SW 1271 (cell line): ENCODE measurements around the gene TMEM52.

ENCODE experiments used
- DNase-seq, 2 experiments: peaks; one replicate each; lab custom pipeline; 2025; lab: John Stamatoyannopoulos, UW

TMEM52 gene

GRCh38 chr1:1918901-1919303 is at the start of gene TMEM52:
TMEM52 (minus strand) TSS chr1:1919279; CDS start chr1:1919265, 14 bp downstream.
- DNase-seq, result no peak

- DNase-seq, result no peak
These were observed 48.8 kb upstream of the TMEM52 start for GRCh38 chr1:1967879-1968278.

DNA sequence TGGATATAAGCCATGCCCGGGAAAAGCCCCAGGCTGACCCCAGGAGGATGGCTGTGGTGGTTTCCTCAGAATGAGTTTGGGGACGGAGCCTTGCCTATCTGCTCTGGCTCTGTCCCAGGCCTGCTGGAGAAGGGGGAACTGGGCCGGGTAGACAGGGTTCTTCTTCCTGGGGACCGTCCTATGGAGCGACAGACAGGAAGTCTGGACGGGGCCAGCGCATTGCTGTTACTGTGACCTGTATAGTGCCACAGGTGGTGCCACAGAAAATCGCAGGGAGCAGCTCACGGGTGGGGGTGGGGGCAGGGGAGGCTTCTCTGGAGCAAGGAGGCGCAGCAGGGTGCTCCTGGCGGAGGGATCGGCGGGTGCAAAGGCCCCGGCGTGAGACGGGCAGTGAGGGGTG is 48.1 kb upstream of the TMEM52 start:
- DNase-seq, result no peak

DNA sequence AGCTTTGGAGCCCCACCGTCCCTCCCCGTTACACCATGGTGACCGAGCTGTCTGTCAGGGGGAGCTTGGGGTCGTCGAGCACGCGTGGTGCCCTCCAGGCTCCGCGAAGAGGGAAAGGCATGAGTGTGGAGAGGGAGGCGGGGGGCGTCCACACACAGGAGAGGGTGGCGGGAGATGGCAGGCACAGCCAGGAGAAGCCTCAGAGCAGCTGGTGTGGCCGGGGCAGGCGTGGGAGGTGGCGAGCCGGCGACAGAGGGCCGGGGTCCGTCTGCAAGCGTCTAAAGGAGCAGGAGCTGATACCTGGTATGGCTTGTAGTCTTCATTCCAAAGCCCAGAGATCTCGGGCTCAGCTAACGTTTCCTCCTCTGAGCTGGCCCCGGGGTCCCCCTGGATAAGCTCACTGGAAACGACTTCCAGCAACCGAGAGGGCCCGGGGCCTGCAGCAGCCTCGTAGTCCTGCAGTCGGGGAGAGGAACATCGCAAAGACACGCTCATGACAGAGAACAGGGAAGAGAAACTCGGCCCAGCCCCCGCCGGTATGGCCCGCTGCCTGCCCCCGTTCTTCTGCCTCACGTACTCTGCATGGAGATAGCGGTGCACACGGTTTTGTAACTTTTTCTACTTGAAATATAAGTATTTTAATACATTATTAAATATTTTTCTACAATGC is 47.1 kb upstream of the TMEM52 start:
- DNase-seq, result no peak

DNA sequence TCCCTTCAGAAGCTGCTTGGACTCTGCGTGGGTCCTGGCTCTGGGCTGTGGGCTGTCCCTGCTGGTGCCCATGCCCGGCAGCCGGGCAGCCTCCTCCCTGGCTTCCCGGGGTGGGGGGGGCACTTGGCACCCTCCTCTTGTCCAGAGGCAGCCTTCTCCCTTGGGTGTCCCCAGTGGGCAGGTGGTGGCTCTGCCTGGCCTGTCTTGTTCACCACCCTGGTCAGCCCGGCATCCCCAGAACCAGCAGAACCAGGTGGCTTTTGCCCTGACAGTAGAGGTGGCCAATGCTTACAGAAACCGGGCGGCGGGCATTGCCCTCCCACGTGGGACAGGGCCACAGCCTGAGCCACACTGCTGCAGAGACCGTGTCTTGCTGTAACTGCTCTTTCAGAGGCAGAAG is 46.5 kb upstream of the TMEM52 start:
- no peak for DNase-seq

- DNase-seq, result no peak
These were observed 45.7 kb upstream of the TMEM52 start for GRCh38 chr1:1964811-1965210.

GRCh38 chr1:1963570-1963969 is 44.5 kb upstream of the TMEM52 start:
- DNase-seq, result no peak

DNA sequence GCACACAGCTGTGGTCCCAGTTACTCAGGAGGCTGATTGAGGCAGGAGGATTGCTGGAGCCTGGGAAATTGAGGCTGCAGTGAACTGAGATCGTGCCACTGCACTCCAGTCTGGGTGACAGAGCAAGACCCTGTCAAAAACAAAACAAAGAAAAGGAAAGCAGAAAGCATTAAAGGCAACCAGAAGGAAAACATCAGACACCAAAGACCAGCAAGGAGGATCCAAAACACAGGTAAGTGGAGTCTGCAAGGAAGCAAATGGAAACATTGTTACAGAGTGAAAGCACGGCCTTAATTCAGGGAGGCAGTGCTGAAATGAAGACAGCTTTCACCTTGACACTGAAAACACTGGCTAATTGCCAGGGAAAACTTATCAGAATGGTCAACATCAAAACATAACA is 43.7 kb upstream of the TMEM52 start:
- DNase-seq, result no peak

GRCh38 chr1:1960480-1961196 is 41.6 kb upstream of the TMEM52 start:
- no peak for DNase-seq

GRCh38 chr1:1959840-1960479 is 40.9 kb upstream of the TMEM52 start:
- DNase-seq, result peak; percentile 33 to 54

GRCh38 chr1:1959459-1959839 is 40.4 kb upstream of the TMEM52 start:
- DNase-seq, result no peak

DNA sequence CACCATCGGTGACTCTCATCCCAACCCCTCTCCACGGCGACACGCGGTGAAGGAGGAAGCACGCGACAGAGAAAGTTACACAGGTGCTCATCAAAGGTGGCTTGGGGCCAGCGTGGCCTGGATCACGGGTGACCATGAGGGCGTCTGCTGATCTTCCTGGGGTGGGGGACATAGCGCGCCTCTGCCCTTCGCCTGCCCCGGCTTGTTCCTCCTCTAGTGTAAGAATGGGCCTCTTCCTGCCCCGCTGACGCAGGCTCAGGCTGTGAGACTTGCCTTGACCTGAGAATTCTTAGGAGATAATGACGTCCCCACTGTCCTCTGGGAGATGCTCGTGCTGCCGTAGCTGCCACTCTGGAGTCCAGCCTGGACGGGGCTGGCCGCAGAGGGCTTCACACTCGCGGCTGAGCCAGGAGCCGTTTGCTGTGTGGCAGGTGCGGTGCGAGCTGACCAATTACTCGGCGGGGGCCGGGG is 39.0 kb upstream of the TMEM52 start:
- DNase-seq, result no peak

GRCh38 chr1:1957533-1957961 is 38.5 kb upstream of the TMEM52 start:
- no peak for DNase-seq

- DNase-seq, result no peak
These were observed 37.8 kb upstream of the TMEM52 start for GRCh38 chr1:1956586-1957532.

GRCh38 chr1:1956101-1956500 is 37.0 kb upstream of the TMEM52 start:
- DNase-seq, result no peak

DNA sequence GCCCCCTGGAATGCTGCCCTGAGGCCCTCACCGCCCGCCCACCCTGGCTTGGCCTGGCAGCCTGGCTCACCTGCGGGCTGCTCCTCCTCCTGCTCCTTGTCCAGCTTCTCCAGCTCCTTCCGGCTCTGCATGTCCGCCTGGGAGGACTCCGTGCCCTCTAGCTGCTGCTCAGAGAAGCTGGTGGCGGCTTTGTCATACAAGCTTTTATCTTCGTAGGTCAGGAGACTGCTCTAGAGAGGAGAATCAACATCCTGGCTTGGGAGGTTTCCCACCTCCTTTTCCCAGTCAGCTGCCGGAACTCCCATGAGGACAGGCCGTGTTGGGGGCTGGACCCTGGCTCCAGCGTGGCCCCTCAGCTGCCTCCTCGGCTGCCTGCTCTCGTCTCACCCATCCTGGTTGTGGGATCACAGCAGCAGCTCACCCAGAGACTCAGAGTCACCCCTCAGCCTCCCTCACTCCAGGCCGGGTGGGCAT is 36.6 kb upstream of the TMEM52 start:
- no peak for DNase-seq

DNA sequence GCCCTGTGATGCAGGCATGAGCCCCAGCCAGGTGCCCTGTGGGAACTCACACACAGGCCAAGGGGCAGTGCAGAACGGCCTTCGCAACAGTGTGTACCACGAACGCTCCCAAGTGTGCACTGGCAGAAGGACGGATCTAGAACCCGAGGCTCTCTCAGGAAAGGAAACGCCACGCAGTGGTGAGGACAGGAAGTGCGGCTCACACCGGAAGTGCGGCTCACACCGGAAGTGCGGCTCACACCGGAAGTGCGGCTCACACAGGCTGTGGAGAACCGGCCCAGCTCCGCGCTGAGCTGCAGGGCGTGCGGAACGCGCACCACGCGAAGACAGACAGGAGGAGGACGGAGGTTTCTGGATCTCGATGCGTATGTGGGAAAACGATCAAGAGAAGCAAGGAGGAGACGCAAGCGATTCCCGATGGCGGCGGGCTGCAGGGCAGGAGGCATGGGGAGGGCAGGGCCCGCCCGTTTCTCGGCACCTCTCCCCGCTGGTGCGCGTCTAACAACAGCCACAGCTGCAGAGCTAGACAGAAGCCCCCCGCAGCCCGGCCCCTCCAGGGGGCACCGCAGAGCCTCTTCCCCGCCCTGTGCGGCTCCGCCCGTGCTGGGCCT is 35.9 kb upstream of the TMEM52 start:
- no peak for DNase-seq

DNA sequence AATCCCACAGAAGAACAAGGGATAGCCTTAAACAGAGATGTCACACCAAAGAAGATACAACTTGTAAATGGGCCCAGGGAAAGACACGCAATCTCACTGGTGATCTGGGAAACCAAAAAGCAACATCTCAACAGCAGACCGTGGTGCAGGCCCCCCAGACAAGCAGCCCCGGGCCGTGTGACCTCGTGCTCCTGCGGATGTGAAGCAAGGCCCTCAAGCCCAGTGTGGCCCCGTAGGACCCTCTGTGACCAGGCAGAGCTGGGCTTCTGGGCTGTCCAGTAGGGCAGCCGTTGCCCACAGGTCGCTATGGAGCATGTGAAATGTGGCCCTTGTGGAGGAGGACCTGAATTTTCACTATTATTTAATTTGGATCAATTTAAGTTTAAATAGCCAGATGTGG is 34.9 kb upstream of the TMEM52 start:
- DNase-seq, result no peak

DNA sequence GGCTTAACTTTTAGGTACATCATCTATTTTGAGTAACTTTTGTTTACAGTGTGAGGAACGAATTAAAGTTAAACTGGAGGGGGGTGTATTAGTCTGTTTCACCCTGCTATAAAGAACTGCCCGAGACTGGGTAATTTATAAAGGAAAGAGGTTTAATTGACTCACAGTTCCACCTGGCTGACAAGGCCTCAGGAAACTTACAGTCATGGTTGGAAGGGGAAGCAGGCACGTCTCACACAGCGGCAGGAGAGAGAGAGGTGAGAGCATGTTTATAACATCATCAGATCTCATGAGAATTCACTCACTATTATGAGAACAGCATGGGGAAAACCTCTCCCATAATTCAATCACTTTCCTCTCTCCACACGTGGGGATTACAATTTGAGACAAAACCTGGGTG is 31.9 kb upstream of the TMEM52 start:
- no peak for DNase-seq

DNA sequence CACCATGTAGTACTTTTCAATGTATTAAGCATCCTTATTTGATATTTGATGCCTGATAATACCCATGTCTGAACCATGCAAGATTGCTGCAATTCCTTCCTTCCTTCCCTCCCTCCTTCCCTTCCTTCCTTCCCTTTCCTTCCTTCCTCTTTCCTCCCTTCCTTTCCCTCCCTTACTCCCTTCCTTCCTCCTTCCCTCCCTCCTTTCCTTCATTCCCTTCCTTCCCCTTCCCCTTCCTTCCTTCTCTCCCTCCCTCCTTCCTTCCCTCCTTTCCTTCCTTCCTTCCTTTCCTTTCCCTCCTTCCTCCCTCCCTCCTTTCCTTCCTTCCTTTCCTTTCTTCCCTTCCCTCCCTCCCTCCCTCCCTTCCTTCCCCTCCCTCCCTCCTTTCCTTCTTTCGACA is 29.7 kb upstream of the TMEM52 start:
- DNase-seq, result no peak

GRCh38 chr1:1947493-1947892 is 28.4 kb upstream of the TMEM52 start:
- DNase-seq, result no peak
